Kidney epithelial cell (primary cell): ENCODE data around the gene ORC3. TPM values are rescaled to one million over a fixed set of nuclear protein-coding genes. Genes with fewer than 3 reads are reported as not detected.

Experiments used
- DNase-seq: peaks from one replicate; pipeline ENCODE4 v3.0.0-alpha.2; 2010; ENCODE audit warnings: low read depth
- H3K27me3 ChIP-seq: 2 replicates; pipeline ENCODE4 v1.6.0; 2011; ENCODE audit warnings: low read length; ENCODE audit not compliant: control insufficient read depth, insufficient read depth
- H3K36me3 ChIP-seq: 2 replicates; pipeline ENCODE4 v1.5.1; 2011; ENCODE audit warnings: low read length; ENCODE audit not compliant: control insufficient read depth, insufficient read depth
- H3K4me3 ChIP-seq: 2 replicates; pipeline ENCODE4 v1.5.1; 2011; ENCODE audit warnings: low read depth, mild to moderate bottlenecking, control low read depth, low read length
- CTCF ChIP-seq: IDR thresholded peaks from 2 replicates; pipeline ENCODE4 v1.5.1; 2011; ENCODE audit warnings: mild to moderate bottlenecking, moderate library complexity, low read length, control low read depth, inconsistent platforms; ENCODE audit not compliant: insufficient read depth, poor library complexity, severe bottlenecking
- total RNA-seq: library from RNA; depleted of rRNA; stranded (reverse); fragments of >200 nt; gene quantifications from 2 replicates; pipeline ENCODE4 v1.2.3, GENCODE V29; 2015

Gene ORC3
- total RNA-seq, 1 donor from 2014 or later, result 20.9 TPM

- no peak for DNase-seq
Measured at GRCh38 chr6:87586371-87587077, 3.4 kb upstream of the ORC3 start.

GRCh38 chr6:87588756-87589407 lies 1.1 kb upstream of the ORC3 start:
- Histone ChIP-seq H3K4me3 (peak overlapping the region; percentile 92), H3K27me3 (no peaks in the 10 kb centered on the region), H3K36me3 (no peaks in the 10 kb centered on the region)
- TF ChIP-seq CTCF, result no peak
- DNase-seq, result no peak

More at GRCh38 chr6:87586371-87587077, 3.4 kb upstream of the ORC3 start:
- Histone ChIP-seq H3K4me3 (no peak overlapping the region), H3K36me3 (no peaks in the 10 kb centered on the region), H3K27me3 (no peaks in the 10 kb centered on the region)
- TF ChIP-seq CTCF, result no peak

- peak overlapping the region; percentile 92 for H3K4me3 ChIP-seq
- no peaks in the 10 kb centered on the region for H3K27me3 ChIP-seq
- DNase-seq, result no peak
- no peaks in the 10 kb centered on the region for H3K36me3 ChIP-seq
- TF ChIP-seq CTCF, result no peak
Measured at GRCh38 chr6:87590417-87590880, 514 bp downstream of the ORC3 start.

GRCh38 chr6:87590990-87591389 lies 1.1 kb downstream of the ORC3 start:
- DNase-seq, result no peak
- Histone ChIP-seq H3K4me3 (peak overlapping the region; percentile 92), H3K36me3 (no peaks in the 10 kb centered on the region), H3K27me3 (no peaks in the 10 kb centered on the region)
- TF ChIP-seq CTCF, result no peak

- TF ChIP-seq CTCF, result no peak
- DNase-seq, result no peak
- H3K27me3 ChIP-seq, result no peaks in the 10 kb centered on the region
- no peak overlapping the region for H3K4me3 ChIP-seq
- no peaks in the 10 kb centered on the region for H3K36me3 ChIP-seq
Measured at GRCh38 chr6:87600576-87600975, 10.6 kb downstream of the ORC3 start.

GRCh38 chr6:87606199-87606598 lies 16.3 kb downstream of the ORC3 start:
- no peak for DNase-seq
- H3K36me3 ChIP-seq, result peaks cover 1% of the 10 kb centered on the region
- no peaks in the 10 kb centered on the region for H3K27me3 ChIP-seq
- TF ChIP-seq CTCF, result no peak
- H3K4me3 ChIP-seq, result no peak overlapping the region
